Motor neuron (in vitro differentiated cells): Measurements from ENCODE around the gene OTOS. TPM values are rescaled to one million over a fixed set of nuclear protein-coding genes. Genes with fewer than 3 reads are reported as not detected.

Experiments
- ATAC-seq, 8 experiments: fragments of 200-7000 bp; cut with Tn5 transposase; replicated peaks in 6 of 8; 2 replicates each; pipeline ENCODE4 v1.8.0; 2021; ENCODE audit warnings: mild to moderate bottlenecking in 8 of 8, moderate library complexity in 8 of 8
- H3K27ac ChIP-seq, 2 donors: fragments of 250-450 bp; sonication (Bioruptor Pico); 2 replicates each; pipeline ENCODE4 v1.9.0; 2021; ENCODE audit warnings: antibody characterized with exemption in 2 of 2, mild to moderate bottlenecking in 2 of 2, moderate library complexity in 1 of 2
- H3K4me1 ChIP-seq, 2 donors: fragments of 250-450 bp; sonication (Bioruptor Pico); replicated peaks in 1 of 2; 2 replicates each; pipeline ENCODE4 v1.6.1; 2021; ENCODE audit warnings: antibody characterized with exemption in 2 of 2, mild to moderate bottlenecking in 2 of 2, moderate library complexity in 1 of 2
- H3K4me3 ChIP-seq, 5 donors: fragments of 250-450 bp; sonication (Bioruptor Pico); 2 replicates each; pipeline ENCODE4 v1.9.0; 2021; ENCODE audit warnings: antibody characterized with exemption in 5 of 5, mild to moderate bottlenecking in 5 of 5, moderate library complexity in 4 of 5
- WGBS, 10 experiments: fragments of 450-650 bp; shearing (Covaris generic); methylation state at CpG; one replicate each; pipeline ENCODE4 v1.0.0; 2022; 5-methylcytosine and 5-hydroxymethylcytosine counted together
- in situ Hi-C, 9 experiments: fragments of 400-800 bp; cut with MboI; loops; one replicate each; pipeline ENCODE4 v1.15.0; 2021; ENCODE audit warnings: low sequenced_read_pairs in 9 of 9, low pct_unique_long_range_greater_than_20kb in 2 of 9; ENCODE audit not compliant: unreplicated experiment in 9 of 9
- total RNA-seq, 8 experiments: library from RNA; unstranded; fragments of 300-600 nt; gene quantifications; 2 replicates each; pipeline versions ENCODE4 v1.2.3 to v1.2.4, GENCODE V29; 2022

OTOS gene
- total RNA-seq, 8 experiments from 2014 or later: not detected

GRCh38 chr2:240165034-240165433, 24.6 kb upstream of the OTOS start:
- in situ Hi-C loops: loop anchor here in 3 of 9 experiments (25.0 kb wide), 1 partner anchor 272 kb away; the partner anchor contains the start of gene GPC1 (in 3 of the 3)
- ATAC-seq: no peak
- no peak overlapping the region for H3K27ac ChIP-seq
- H3K4me1 ChIP-seq: peaks cover 13 to 19% of the 10 kb centered on the region in 2 donors
- WGBS, 10 experiments: 72 to 82% methylated on average over 5 of the region's 10 CpGs; no CpG with 5 or more reads in 8 of the 10 experiments
- no peak overlapping the region for H3K4me3 ChIP-seq

- 0 to 49% (median 37%) methylated on average over 1 to 4 of the region's 5 CpGs; no CpG with 5 or more reads in 4 of the 10 experiments for WGBS, 10 experiments
These were observed 24.1 kb upstream of the OTOS start for GRCh38 chr2:240164586-240164985.

GRCh38 chr2:240163844-240164574, 23.6 kb upstream of the OTOS start:
- no peak for ATAC-seq
- in situ Hi-C loops: loop anchor here in 3 of 9 experiments (25.0 kb wide), 1 partner anchor 273 kb away; the partner anchor contains the start of gene GPC1 (in 3 of the 3)
- Histone ChIP-seq H3K27ac (no peak overlapping the region), H3K4me1 (peaks cover 13 to 19% of the 10 kb centered on the region in 2 donors), H3K4me3 (no peak overlapping the region)
- WGBS, 10 experiments: 33 to 80% (median 60%) methylated on average over 1 to 4 of the region's 4 CpGs; no CpG with 5 or more reads in 5 of the 10 experiments

More at GRCh38 chr2:240164586-240164985, 24.1 kb upstream of the OTOS start:
- in situ Hi-C loops: loop anchor here in 3 of 9 experiments (25.0 kb wide), 1 partner anchor 273 kb away; the partner anchor contains the start of gene GPC1 (in 3 of the 3)
- Histone ChIP-seq H3K4me3 (no peak overlapping the region), H3K4me1 (peaks cover 13 to 19% of the 10 kb centered on the region in 2 donors), H3K27ac (no peak overlapping the region)
- no peak for ATAC-seq

GRCh38 chr2:240162939-240163714, 22.7 kb upstream of the OTOS start:
- H3K4me1 ChIP-seq: peaks cover 13 to 19% of the 10 kb centered on the region in 2 donors
- H3K27ac ChIP-seq: peak overlapping the region in 1 of 2 donors; percentile 54
- in situ Hi-C loops: loop anchor here in 3 of 9 experiments (25.0 kb wide), 1 partner anchor 274 kb away; the partner anchor contains the start of gene GPC1 (in 3 of the 3)
- H3K4me3 ChIP-seq: no peak overlapping the region
- ATAC-seq: peak in 5 of 8 experiments; percentile 8 to 72 (median 54)
- WGBS, 10 experiments: 20 to 100% (median 56%) methylated on average over 1 to 11 of the region's 16 CpGs; no CpG with 5 or more reads in 3 of the 10 experiments

GRCh38 chr2:240162531-240162930, 22.1 kb upstream of the OTOS start:
- Histone ChIP-seq H3K4me1 (peaks cover 13 to 19% of the 10 kb centered on the region in 2 donors), H3K27ac (peak overlapping the region in 1 of 2 donors; percentile 54), H3K4me3 (no peak overlapping the region)
- WGBS, 10 experiments: 0 to 89% (median 33%) methylated on average over 1 to 4 of the region's 6 CpGs; no CpG with 5 or more reads in 3 of the 10 experiments
- ATAC-seq: peak in 1 of 8 experiments; percentile 14
- in situ Hi-C loops: loop anchor here in 3 of 9 experiments (25.0 kb wide), 1 partner anchor 275 kb away; the partner anchor contains the start of gene GPC1 (in 3 of the 3)

GRCh38 chr2:240162032-240162431, 21.6 kb upstream of the OTOS start:
- Histone ChIP-seq H3K27ac (no peak overlapping the region), H3K4me3 (no peak overlapping the region), H3K4me1 (peaks cover 13 to 19% of the 10 kb centered on the region in 2 donors)
- in situ Hi-C loops: loop anchor here in 3 of 9 experiments (25.0 kb wide), 1 partner anchor 275 kb away; the partner anchor contains the start of gene GPC1 (in 3 of the 3)
- no peak for ATAC-seq
- WGBS, 10 experiments: 0 to 100% (median 69%) methylated on average over 1 to 5 of the region's 5 CpGs; no CpG with 5 or more reads in 4 of the 10 experiments

- Histone ChIP-seq H3K4me3 (no peak overlapping the region), H3K27ac (no peak overlapping the region), H3K4me1 (peaks cover 15 to 19% of the 10 kb centered on the region in 2 donors)
- 18 to 89% (median 50%) methylated on average over 1 to 7 of the region's 21 CpGs; no CpG with 5 or more reads in 5 of the 10 experiments for WGBS, 10 experiments
- peak in 5 of 8 experiments; percentile 15 to 80 (median 35) for ATAC-seq
- in situ Hi-C loops: loop anchor here in 3 of 9 experiments (25.0 kb wide), 1 partner anchor 276 kb away; the partner anchor contains the start of gene GPC1 (in 3 of the 3)
These were observed 20.8 kb upstream of the OTOS start for GRCh38 chr2:240161087-240161750.

- in situ Hi-C loops: loop anchor here in 3 of 9 experiments (25.0 kb wide), 1 partner anchor 277 kb away; the partner anchor contains the start of gene GPC1 (in 3 of the 3)
- H3K4me3 ChIP-seq: no peak overlapping the region
- WGBS, 10 experiments: 20 to 87% (median 70%) methylated on average over 1 to 13 of the region's 18 CpGs; no CpG with 5 or more reads in 3 of the 10 experiments
- H3K27ac ChIP-seq: no peak overlapping the region
- peaks cover 15 to 25% of the 10 kb centered on the region in 2 donors for H3K4me1 ChIP-seq
- ATAC-seq: peak in 1 of 8 experiments; percentile 4
These were observed 20.0 kb upstream of the OTOS start for GRCh38 chr2:240160291-240161086.

- 67 to 100% (median 90%) methylated on average over 1 to 4 of the region's 21 CpGs; no CpG with 5 or more reads in 1 of the 10 experiments for WGBS, 10 experiments
- in situ Hi-C loops: loop anchor here in 3 of 9 experiments (25.0 kb wide), 1 partner anchor 278 kb away; the partner anchor contains the start of gene GPC1 (in 3 of the 3)
- no peak for ATAC-seq
- H3K4me3 ChIP-seq: no peak overlapping the region
- no peak overlapping the region for H3K27ac ChIP-seq
- H3K4me1 ChIP-seq: peaks cover 17 to 29% of the 10 kb centered on the region in 2 donors
These were observed 18.9 kb upstream of the OTOS start for GRCh38 chr2:240159251-240159839.

GRCh38 chr2:240157147-240157470, 16.7 kb upstream of the OTOS start:
- in situ Hi-C loops: loop anchor here in 3 of 9 experiments (25.0 kb wide), 1 partner anchor 280 kb away; the partner anchor contains the start of gene GPC1 (in 3 of the 3)
- no peak overlapping the region for H3K4me3 ChIP-seq
- ATAC-seq: no peak
- H3K4me1 ChIP-seq: peaks cover 4 to 15% of the 10 kb centered on the region in 2 donors
- no peak overlapping the region for H3K27ac ChIP-seq
- WGBS, 10 experiments: 70 to 87% (median 76%) methylated on average over 1 to 4 of the region's 5 CpGs; no CpG with 5 or more reads in 6 of the 10 experiments
